ENCODE data around the gene ZNF512B.
A peak's percentile ranks its signal among the peaks of the same experiment; 100 is the strongest.
"Not testable (repeated sequence)": the region's sequence is repeated elsewhere in the genome, so short reads cannot be mapped to it uniquely, and the experiment has no call there.

The ZNF512B gene

DNA sequence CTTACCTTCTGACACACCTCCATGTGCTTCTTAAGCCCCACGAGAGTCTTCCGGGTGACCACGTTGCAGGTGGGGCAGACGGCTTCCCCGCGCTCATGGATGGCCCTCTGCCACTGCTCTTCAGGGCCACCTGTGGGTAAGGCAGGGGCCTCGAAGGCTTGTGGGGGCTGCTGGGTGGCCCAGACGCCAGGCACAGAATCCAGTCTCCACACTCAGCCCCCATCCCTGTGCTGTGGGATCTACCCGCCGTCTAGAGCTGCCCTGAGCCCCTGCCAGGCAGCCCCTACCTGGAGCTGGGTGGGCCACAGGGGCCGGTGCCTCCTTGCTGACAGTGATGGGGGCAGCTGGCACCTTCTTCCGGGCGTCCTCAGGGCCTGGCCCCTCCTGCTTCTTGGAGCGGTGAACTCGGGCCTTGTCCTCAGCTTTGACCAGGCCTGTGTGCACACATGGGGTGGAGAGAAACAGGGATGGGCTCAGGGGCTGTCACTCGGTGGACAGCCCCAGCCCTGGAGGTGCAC, 5.9 kb downstream of the ZNF512B start:
- no peak for DNase-seq (ENCODE audit: low read depth, low spot score)

DNA sequence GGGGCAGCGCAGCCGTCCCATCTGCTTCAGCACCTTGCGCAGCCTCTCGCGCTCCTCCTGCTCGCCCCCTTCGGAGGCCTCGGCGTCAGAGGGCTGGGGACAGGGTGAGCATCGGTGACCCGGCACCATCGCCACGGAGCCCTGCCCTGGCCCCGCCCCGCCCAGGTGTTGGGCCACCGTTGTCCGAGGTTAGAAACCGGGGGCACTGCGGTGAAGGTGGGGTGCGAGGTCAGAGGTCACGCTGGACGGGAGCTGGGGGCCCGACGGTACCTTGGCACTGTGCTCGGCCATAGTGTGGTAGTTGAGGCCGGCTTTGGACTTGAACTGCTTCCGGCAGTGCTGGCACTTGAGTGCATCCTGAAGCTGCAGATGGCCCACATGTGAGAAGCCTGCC, 6.4 kb downstream of the ZNF512B start:
- no peak for DNase-seq (ENCODE audit: low read depth, low spot score)

DNA sequence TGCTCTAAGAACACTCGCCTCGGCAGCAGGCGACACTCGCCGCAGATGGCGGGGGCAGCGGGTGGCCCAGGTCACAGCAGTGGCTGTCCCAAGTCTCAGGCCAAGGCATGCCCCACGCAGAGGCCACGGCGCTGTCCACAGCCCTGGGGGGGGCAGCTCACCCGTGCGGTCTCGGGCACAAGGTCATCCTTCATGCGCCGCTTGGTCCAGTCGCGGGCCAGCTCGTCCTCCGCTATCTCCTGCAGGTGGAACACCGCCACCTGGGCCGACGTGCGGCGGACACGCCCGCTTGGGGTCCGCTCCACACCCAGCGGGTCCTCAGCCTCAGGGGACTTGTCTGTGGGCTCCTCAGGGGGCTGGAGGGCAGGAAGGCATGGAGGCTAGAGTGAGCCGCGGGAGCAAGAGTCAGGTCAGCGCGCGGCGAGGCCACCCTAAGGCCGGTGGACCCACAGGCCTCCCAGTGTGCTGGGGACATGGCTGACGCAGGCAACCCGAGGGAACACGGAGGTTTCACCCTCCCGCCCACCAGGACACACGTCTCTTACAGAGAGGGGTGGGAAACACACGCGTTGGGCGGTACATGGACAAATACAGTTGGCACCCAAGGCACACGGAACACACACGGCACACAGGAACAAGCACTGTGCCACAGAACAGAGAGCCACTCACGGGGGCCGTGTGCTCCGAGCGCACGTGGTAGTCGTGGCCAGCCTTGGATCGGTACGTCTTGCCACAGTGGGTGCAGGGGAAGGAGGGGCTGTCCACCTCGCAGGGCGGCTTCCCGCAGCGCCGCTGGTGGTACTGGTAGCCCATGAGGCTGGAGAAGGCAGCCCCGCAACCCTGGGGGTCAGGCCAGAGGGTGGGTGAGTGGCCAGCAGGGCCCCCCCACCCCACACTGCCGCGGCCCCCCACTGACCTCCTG, 7.0 kb downstream of the ZNF512B start:
- DNase-seq (ENCODE audit: low read depth, low spot score), result no peak

DNA sequence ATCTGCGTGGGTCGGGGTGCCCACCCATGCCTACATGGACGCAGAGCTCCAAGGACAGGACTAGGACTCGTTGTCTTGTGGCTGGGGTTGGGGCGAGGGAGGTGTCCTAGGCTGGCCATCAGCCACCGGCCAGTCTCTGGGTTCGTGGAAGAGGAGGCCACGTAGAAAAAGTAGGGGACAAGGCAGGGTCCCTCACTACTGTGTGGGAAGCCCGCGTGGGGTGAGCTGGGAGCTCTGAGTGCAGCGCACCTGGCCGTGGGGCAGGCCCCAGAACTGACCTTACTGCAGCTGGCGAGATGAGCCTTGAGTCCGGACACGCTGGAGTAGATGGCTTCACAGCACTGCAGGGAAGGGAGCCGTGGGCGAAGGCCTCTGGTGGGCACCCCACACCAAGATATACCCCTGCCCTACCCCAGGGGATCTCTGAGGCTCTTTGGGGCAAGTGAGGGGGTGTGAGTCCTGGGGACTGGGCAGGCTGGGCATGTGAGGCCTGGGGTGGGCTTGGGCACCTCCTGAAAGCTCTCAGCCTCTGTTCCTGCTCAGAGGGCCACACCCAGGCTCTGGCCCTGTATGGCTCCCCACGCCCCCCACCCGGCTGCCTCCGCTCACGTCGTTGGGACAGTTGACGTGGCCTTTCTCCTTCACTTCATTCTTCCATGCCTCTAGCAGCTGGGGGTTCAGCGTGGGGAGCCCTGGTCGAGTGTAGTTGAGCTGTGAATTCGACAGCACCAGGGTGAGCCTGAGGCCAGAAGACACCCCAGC, 7.9 kb downstream of the ZNF512B start:
- no peak for DNase-seq (ENCODE audit: low read depth, low spot score)

DNA sequence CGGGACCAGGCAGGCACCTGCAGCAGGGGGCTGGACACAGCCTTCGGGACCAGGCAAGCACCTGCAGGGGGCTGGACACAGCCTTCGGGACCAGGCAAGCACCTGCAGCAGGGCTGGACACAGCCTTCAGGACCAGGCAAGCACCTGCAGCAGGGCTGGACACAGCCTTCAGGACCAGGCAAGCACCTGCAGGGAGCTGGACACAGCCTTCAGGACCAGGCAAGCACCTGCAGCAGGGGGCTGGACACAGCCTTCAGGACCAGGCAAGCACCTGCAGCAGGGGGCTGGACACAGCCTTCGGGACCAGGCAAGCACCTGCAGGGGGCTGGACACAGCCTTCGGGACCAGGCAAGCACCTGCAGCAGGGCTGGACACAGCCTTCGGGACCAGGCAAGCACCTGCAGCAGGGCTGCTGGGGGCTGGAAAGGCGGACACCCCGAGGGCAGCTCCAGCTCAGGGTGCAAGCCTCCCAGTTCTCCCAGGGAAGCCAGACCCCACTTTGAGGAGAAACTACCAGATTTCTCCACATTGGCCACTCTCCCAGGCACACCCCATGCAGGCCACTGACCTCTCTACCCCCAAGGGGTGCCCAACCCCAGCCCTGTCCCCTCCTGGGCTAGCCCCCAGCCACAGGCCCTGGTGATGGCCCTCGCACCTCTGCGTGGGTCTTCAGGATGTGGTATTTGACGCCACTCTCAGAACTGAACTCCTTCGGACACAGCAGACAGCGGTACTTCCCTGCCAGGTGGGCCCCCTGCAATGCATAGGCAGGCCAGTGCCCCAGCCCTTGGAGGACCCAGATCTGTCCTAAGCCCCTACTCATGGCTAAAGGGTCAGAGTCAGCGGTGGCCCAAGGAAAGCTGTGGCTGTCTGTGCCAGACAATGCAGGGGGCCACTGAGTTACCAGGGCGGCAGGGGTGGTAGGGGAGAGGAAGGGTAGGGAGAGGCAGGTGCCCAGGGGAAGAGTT, 8.8 kb downstream of the ZNF512B start:
- DNase-seq (ENCODE audit: low read depth, low spot score), result not testable (repeated sequence)

DNA sequence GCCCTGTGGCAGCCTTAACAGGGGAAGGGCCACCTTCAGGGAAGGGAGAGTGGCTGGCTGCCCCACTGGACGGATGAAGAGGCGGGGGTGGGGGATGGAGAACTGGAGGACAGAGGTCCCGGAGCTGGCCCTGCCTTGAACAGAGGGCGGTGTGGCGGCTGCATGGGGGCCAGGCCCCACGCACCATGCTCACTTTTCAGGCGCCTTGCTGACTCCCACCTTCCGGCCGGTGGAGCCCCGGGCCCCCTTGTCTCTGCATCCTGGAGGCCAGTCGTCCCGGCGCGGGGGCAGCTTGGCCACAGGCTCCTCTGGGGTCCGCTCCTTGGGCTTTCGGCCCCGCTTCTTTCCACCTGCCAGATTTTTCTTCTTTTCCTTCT, 10.0 kb downstream of the ZNF512B start:
- no peak for DNase-seq (ENCODE audit: low read depth, low spot score)

DNA sequence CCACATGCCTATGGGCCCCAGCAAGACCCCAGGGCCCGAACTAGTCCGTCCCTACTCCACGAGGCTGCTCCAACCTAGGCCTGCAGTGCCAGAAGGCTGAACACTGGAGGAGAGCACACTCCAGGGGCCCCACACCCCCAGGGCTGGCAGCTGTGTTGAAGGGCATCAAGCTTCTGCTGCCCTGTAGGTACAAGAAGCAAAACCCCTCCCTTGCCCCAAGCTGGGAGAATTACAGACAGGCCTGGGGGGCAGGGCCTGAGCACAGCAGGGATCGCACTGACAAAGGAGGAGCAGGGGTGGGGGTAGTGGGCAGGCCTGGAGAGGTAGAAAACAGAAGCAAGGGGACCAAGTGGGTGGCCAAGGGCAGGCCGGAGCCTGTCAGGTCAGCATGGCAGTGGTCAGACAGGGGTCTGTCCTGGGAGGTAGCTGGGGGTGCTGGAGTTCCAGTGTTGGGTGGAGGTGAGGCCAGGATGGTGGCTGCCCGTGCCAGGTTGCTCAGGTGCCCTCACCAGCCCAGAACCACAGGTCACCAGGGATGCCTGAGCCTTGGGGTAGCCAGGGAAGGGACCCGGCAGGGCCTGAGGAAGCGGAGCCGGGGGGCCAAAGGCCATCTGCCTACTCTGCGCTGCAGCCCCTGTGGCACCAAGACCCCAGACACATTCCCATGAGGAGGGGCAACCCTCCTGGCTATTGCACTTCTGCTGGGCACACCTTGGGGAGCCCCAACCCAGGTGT, 10.6 kb downstream of the ZNF512B start:
- DNase-seq (ENCODE audit: low read depth, low spot score), result peak; percentile 46

DNA sequence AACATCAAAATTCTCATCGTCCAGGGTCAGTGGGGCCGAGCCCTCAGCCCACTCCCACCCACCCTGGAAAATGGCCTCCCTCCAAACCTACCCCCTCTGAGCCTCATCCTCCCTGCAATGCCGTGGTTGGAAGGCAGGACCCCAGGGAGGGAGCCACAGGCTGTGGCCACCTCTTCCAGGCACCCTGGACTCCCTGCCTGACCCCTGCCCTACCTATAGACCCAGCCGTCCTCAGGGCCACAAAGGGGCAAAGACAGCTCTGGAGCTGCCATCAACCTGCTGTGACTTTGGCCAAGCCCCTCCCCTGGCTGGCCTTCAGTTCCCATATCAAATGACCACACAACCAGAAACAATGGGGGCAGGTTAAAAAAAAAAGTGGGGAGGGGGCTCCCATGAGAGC, 11.3 kb downstream of the ZNF512B start:
- peak; percentile 28 for DNase-seq (ENCODE audit: low read depth, low spot score)

DNA sequence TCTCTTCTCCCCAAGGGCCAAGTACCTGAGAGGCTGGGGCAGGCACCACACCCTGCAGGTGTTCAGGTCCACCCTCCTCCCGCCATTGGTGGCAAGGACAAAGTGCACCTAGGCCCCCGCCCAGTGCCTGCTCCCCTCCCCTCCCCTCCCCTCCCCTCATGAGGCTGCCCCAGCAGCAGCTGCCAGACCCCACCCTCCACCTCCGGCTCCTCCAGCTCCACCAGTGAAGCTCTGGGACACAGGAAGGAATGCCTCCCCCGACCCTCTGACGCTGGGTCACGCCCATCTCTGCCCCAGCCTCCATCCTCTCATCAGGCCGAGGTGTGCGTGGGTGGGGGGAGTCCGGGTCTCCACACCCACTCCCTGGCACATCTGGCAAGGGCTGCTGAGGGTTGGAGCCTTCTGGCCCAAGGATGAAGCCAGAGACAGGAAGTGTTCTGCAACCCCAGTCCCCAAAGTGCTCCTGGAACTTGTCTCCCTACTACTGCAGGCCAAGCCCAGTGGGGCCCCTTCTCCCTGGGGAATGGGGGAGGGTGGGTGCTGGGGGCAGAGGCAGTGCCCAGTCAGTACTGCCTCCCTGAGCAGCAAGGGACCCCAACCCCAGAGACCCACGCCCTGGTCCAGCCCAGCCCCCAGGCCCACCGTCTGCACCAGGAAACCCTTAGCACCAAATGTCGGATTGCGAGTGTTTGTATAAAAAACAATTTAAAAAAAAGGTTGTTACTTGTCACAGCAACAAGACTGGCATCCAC, 11.9 kb downstream of the ZNF512B start:
- peak; percentile 83 for DNase-seq (ENCODE audit: low read depth, low spot score)

DNA sequence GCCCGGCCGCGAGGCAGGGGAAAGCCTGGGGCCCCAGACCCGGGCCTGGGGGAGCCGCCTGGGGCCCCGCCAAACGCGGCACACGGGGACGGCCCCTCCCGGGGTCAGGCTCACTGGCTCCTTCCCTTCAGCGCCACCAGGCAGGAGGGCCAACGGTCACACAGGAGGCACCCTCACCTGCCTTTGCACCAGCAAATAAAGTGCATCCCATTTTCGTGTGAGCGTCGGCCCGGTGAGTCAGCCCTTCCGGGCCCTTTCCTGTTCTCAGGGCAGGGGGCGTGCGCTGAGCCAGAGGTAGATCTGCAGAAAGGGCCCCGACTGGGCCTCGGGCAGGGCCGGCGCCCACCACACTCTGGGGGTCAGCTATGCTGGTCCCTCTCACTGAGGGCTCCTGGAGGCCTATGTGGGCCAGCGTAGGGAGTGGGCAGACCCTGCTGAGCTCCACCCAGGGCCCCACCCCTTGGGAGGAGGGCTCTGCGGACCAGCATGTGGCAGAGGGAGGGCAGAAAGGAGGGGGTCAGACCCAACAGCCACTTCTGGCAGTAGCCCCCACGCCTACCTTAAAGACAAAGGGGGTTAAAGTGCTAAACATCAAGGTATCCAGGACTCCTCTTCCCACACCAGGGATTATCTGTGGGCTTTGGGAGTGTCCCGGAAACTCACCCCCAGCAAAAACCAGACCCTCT, 12.6 kb downstream of the ZNF512B start:
- DNase-seq (ENCODE audit: low read depth, low spot score), result peak; percentile 92

DNA sequence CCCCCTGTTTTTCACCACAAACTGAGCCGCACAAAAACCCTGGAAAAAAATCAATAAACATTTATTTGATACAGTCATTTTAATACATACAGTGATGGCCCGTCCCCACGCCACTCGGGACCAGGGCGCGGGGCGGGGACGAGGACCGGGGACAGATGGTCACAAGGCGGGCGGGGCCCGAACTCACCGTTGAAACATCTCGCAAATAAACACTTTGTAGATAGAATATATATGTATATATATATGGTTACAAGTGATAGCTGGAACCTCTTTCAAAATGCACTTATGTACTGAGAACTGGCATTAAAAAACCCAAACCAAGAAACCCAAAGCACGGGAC, 13.1 kb downstream of the ZNF512B start:
- DNase-seq (ENCODE audit: low read depth, low spot score), result no peak

DNA sequence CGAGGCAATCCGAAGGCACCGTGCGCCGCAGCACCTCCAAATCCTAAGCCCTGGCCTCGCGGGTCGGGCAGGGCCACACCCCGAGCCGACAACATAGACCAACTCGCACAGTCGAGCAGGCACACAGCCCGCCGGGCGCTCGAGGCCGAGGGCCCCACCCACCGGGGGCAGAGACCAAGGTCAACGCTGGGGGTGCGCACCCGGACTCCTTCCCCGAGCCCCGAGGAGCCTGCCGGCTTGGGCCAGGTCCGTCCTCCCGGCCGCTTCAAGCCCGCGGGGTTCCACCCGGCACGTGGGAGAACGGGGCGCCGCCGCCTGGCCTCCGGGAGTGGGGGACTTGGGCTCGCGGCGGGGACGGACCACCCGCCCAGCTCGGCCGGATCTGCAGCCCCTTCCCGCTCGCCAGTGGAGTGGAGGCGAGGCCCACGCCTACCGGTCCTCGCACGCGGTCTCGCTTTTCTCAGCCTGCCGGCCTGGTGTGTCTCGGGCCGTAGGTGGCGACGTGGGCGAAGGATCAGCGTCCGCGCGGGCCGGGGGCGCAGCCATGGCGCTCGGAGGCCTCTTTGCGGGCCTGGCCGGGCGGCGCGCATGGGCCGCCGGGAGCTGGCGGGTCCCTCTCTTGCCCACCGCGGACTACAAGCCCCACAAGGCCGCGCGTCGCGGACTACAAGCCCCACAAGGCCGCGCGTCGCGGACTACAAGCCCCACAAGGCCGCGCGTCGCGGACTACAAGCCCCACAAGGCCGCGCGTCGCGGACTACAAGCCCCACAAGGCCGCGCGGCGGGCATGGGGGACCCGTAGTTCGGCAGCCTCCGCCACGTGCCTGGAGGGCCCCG, 13.7 kb downstream of the ZNF512B start, which contains the start of gene UCKL1:
Gene UCKL1, minus strand, starts transcription at position 590 of the 837 bp plus-strand sequence. Its CDS starts 44 bp downstream, at position 546.
- peak; percentile 86 for DNase-seq (ENCODE audit: low read depth, low spot score)

DNA sequence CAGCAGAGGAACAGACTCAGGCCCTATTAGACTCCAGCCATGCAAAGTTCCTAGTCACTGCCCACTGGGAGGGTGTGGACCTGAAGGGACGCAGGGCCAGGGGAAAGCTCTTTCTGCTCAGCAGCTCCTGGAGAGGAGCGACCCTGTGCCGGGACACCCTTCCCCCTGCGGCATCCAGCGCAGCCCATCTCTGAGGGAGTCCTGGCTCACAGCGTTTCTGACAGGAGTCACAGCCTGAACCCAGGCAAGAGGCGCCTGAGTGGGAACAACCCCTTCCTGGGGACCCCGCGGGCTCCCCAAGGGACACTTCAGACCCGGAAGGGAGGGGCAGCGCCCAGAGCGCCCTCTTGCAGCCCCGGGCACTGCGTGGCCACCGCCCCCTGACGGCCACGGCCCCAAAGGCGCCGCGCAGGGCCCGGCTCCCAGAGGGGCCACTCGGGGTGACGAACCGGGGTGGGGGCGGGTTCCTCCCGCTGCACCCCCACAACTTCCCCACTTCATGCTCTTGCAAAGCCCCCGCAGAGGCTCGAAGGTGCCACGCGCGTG, 14.4 kb downstream of the ZNF512B start:
- peak; percentile 52 for DNase-seq (ENCODE audit: low read depth, low spot score)

DNA sequence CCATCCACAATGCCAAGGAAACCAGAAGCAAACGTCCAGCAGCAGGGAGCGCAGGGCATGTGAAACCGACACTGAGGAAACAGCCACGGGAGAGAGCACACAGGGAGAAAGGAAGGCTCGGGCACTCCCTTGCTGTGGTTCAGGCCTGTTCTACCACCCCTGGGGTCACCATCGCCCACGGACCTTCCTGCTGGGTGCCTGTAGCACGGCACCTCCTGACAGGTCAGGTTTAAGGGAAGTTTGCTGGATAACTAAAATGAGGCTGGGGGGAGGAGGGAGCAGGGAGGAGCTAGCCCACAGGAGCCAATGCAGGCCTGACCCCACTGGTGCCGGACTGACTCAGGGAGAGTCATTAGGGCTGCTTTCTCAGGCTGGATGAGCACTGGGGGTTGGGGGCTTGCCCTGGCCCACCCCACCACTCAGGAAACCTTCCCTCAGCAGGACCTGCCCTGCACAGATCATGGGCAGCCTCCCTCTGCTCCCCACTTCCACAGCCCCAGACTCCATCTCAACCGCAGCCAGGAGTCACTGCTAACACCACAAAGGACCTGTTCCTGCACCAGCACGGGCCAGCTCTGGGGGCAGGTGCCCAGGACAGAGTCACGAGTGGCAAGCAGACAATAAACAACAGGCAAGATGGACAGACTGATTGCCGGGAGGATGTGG, 15.8 kb downstream of the ZNF512B start:
- no peak for DNase-seq (ENCODE audit: low read depth, low spot score)

DNA sequence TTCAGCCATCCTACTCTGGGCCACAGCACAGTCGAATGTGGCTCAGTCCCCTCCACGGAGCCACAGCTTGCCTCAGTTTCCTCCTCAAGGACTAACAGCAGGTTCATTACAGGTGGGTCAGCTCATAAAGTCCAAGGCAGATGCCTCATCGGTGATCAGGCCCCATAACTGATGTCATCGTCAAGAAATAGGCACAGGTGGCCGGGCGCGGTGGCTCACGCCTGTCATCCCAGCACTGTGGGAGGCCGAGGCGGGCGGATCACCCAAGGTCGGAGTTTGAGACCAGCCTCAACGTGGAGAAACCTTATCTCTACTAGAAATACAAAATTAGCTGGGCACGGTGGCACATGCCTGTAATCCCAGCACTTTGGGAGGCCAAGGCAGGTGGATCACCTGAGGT, 17.0 kb downstream of the ZNF512B start:
- no peak for DNase-seq (ENCODE audit: low read depth, low spot score)

DNA sequence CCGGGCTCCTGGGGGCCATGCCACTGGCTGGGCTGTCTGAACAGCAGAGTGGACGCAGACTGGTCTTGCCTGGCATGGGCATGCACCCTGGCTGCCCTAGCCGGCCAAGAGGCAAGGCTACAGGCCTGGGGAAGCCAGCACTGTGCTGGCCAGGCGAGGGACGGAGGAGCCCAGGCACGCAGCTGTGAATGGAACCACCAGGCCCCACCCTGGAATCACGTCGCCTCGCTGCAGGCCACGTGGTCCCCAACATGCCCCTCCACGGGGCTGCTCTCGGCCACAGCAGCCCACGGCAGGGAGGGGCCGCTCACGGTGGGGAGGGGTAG, 17.6 kb downstream of the ZNF512B start:
- no peak for DNase-seq (ENCODE audit: low read depth, low spot score)

DNA sequence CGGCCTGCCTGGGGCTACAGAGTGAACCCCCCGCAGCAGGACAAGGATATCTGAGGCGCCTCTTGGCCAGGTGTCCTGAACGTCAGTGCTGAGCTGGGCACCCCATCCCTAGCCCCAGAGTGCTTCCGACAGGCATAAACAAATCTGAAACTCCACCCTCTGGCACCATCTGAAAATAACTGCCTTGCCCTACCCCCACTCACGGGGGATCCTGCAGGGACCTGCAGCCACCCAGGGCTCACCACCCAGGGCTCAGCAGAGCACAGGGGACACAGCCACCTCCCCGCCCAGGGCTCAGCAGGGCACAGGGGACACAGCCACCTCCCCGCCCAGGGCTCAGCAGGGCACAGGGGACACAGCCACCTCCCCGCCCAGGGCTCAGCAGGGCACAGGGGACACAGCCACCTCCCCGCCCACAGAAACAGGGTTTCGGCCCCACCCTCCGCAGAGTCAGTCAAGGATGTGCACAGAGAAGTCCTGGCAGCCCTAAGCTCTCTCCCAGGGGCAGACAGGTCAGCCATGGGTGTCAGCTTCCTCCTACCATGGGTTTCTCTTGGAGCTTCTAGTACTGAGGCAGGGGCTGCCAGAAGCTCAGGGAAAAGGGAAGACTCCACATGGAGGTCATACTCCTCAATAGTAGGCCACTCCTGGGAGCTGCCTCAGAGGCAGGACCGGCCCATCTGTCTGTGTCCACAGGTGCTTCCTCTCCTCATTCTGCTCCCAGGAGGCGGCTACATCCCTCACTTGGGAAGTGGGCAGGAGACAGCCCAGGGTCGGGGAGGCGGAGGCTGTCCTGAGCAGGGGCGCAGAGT, 18.1 kb downstream of the ZNF512B start:
- DNase-seq (ENCODE audit: low read depth, low spot score), result no peak
